ENCODE measurements around the gene DPP9.
A peak's percentile ranks its signal among the peaks of the same experiment; 100 is the strongest.

Gene DPP9

GRCh38 chr19:4763021-4763420 is 39.4 kb upstream of the DPP9 start:
- no peak overlapping the region for H3K4me3 Mint-ChIP-seq
- H3K36me3 Mint-ChIP-seq (ENCODE audit: low read depth) = no peaks in the 10 kb centered on the region
- no peak overlapping the region for H3K27ac Mint-ChIP-seq
- DNase-seq = no peak
- H3K27me3 Mint-ChIP-seq (ENCODE audit: low read depth, poor library complexity) = peaks cover 56% of the 10 kb centered on the region
- peaks cover 19% of the 10 kb centered on the region for H3K4me1 Mint-ChIP-seq
- H3K9me3 Mint-ChIP-seq = no peaks in the 10 kb centered on the region
- no peak for TF ChIP-seq CTCF (IDR thresholded peaks at IDR 0.05)

- H3K9me3 Mint-ChIP-seq = no peaks in the 10 kb centered on the region
- no peak overlapping the region for H3K27ac Mint-ChIP-seq
- TF ChIP-seq CTCF (IDR thresholded peaks at IDR 0.05) = no peak
- peaks cover 19% of the 10 kb centered on the region for H3K4me1 Mint-ChIP-seq
- H3K36me3 Mint-ChIP-seq (ENCODE audit: low read depth) = no peaks in the 10 kb centered on the region
- no peak for DNase-seq
- peaks cover 69% of the 10 kb centered on the region for H3K27me3 Mint-ChIP-seq (ENCODE audit: low read depth, poor library complexity)
- peak overlapping the region; percentile 44 for H3K4me3 Mint-ChIP-seq
These were observed 36.6 kb upstream of the DPP9 start for GRCh38 chr19:4760285-4760650.

DNA sequence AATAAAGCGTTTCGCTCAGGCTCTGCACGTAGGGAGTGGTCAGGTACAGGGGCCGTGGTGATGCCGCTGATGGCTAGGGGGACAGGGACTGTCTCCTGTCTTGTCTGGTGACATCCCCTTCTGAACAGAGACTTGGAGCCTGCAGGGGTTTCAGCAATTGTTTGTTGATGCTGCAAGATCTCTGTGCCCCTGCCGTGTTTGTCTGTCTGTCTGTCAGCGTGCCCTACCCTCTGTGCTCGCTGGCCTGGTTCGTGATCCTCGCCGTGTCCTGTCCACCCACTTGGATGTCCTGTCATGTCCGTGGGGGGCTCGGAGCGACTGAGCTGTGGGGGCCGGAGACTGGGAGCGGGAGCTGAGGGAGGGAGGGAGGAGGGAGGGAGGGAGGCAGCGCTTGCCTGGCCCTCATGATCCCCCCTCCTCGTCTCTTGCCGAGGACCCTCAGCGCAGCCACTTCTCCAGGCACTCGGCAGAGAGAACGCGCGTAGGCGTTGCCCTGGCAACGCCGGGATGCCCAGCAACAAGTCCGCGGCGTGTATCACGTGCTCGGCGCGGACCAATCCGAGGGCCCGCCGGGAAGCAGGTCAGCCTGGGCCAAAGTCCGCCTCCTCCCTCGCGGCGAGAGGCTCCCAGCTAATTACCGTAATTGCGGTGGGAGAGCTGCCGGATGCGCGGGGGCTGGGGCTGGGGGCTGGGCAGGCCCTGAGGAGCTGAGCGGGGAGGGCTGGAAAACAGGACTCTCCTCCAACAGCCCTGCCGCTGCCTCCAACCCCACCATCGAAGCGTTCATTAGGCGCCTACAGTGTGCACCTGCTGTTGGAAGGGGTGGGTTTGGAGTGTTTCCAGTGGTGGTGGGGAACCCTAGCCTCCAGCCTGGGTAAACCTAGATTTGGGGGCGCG is 36.0 kb upstream of the DPP9 start:
- Mint-ChIP-seq H3K27ac (no peak overlapping the region), H3K4me3 (peak overlapping the region; percentile 68), H3K9me3 (no peaks in the 10 kb centered on the region), H3K4me1 (peaks cover 22% of the 10 kb centered on the region), H3K27me3 (ENCODE audit: low read depth, poor library complexity) (peaks cover 66% of the 10 kb centered on the region), H3K36me3 (ENCODE audit: low read depth) (no peaks in the 10 kb centered on the region)
- peak; percentile 95 for DNase-seq
- no peak for TF ChIP-seq CTCF (IDR thresholded peaks at IDR 0.05)

GRCh38 chr19:4758659-4759058 is 35.0 kb upstream of the DPP9 start:
- no peak for TF ChIP-seq CTCF (IDR thresholded peaks at IDR 0.05)
- Mint-ChIP-seq H3K4me1 (peaks cover 24% of the 10 kb centered on the region), H3K27me3 (ENCODE audit: low read depth, poor library complexity) (peaks cover 68% of the 10 kb centered on the region), H3K4me3 (peak overlapping the region; percentile 68), H3K27ac (no peak overlapping the region), H3K36me3 (ENCODE audit: low read depth) (no peaks in the 10 kb centered on the region), H3K9me3 (peaks cover 3% of the 10 kb centered on the region)
- DNase-seq = no peak

- no peak overlapping the region for H3K4me3 Mint-ChIP-seq
- H3K27ac Mint-ChIP-seq = no peak overlapping the region
- H3K27me3 Mint-ChIP-seq (ENCODE audit: low read depth, poor library complexity) = peaks cover 66% of the 10 kb centered on the region
- no peak for TF ChIP-seq CTCF (IDR thresholded peaks at IDR 0.05)
- H3K36me3 Mint-ChIP-seq (ENCODE audit: low read depth) = no peaks in the 10 kb centered on the region
- H3K4me1 Mint-ChIP-seq = peaks cover 24% of the 10 kb centered on the region
- no peak for DNase-seq
- H3K9me3 Mint-ChIP-seq = peaks cover 3% of the 10 kb centered on the region
These were observed 34.4 kb upstream of the DPP9 start for GRCh38 chr19:4758082-4758481.

DNA sequence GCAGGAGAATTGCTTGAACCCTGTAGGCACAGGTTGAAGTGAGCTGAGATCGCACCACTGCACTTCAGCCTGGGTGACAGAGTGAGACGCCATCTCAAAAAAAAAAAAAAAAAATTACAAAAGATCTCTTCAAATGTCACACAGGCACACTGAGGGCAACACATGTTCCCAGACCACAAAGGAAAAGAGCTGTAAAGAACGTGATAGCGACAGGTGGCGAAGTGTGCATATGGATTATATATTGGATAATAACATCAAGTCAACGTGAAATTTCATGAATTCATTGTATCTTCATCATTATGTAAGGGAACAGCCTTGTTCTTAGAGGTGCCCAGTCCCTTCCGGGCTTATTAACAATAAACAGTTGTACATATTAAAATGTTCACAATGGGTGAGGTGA is 31.8 kb upstream of the DPP9 start:
- Mint-ChIP-seq H3K36me3 (ENCODE audit: low read depth) (no peaks in the 10 kb centered on the region), H3K4me1 (peaks cover 23% of the 10 kb centered on the region), H3K4me3 (no peak overlapping the region)

More for the DNA sequence above, 31.8 kb upstream of the DPP9 start:
- H3K27me3 Mint-ChIP-seq (ENCODE audit: low read depth, poor library complexity) = peaks cover 43% of the 10 kb centered on the region
- H3K27ac Mint-ChIP-seq = no peak overlapping the region
- no peak for DNase-seq
- no peak for TF ChIP-seq CTCF (IDR thresholded peaks at IDR 0.05)
- peaks cover 3% of the 10 kb centered on the region for H3K9me3 Mint-ChIP-seq

Measured in nephron progenitor cell (in vitro differentiated cells).